Raji (cell line): ENCODE measurements around the gene ANKRD13A.

Experiments
- POLR2A ChIP-seq: IDR thresholded peaks from 2 replicates; pipeline ENCODE4 v1.6.1; 2011; ENCODE audit warnings: low read depth, low read length, control low read depth; ENCODE audit not compliant: insufficient read depth

The ANKRD13A gene

GRCh38 chr12:109998904-109999648, at the start of gene ANKRD13A:
Gene ANKRD13A, plus strand, starts transcription at chr12:109999430. Its CDS starts 259 bp downstream, at chr12:109999689.
- peak; percentile 88 for TF ChIP-seq POLR2A

- no peak for TF ChIP-seq POLR2A
Measured at GRCh38 chr12:109950625-109951024, 48.6 kb upstream of the ANKRD13A start.

- no peak for TF ChIP-seq POLR2A
Measured at GRCh38 chr12:109951136-109951535, 48.1 kb upstream of the ANKRD13A start.

GRCh38 chr12:109951751-109952150, 47.5 kb upstream of the ANKRD13A start:
- TF ChIP-seq POLR2A, result no peak

- no peak for TF ChIP-seq POLR2A
Measured at GRCh38 chr12:109952160-109952858, 46.9 kb upstream of the ANKRD13A start.

- TF ChIP-seq POLR2A, result no peak
Measured at GRCh38 chr12:109952873-109953272, 46.4 kb upstream of the ANKRD13A start.

GRCh38 chr12:109953656-109954055, 45.6 kb upstream of the ANKRD13A start:
- TF ChIP-seq POLR2A, result no peak

GRCh38 chr12:109958374-109958773, 40.9 kb upstream of the ANKRD13A start:
- TF ChIP-seq POLR2A, result no peak

- TF ChIP-seq POLR2A, result no peak
Measured at GRCh38 chr12:109959411-109960093, 39.7 kb upstream of the ANKRD13A start.

GRCh38 chr12:109961201-109961600, 38.0 kb upstream of the ANKRD13A start:
- no peak for TF ChIP-seq POLR2A

GRCh38 chr12:109961612-109962011, 37.6 kb upstream of the ANKRD13A start:
- no peak for TF ChIP-seq POLR2A

GRCh38 chr12:109962398-109962797, 36.8 kb upstream of the ANKRD13A start:
- TF ChIP-seq POLR2A, result no peak

GRCh38 chr12:109963330-109963729, 35.9 kb upstream of the ANKRD13A start:
- no peak for TF ChIP-seq POLR2A

- TF ChIP-seq POLR2A, result no peak
Measured at GRCh38 chr12:109963743-109964429, 35.3 kb upstream of the ANKRD13A start.

GRCh38 chr12:109966546-109966945, 32.7 kb upstream of the ANKRD13A start:
- no peak for TF ChIP-seq POLR2A
